Activated CD4-positive, alpha-beta T cell treated with anti-CD3 and anti-CD28 coated beads, Interleukin-2, amount 50 U/mL, for 48 hours (primary cell): ENCODE data around the gene SPTB.
A peak's percentile ranks its signal among the peaks of the same experiment; 100 is the strongest.

Experiments
- DNase-seq, 2 experiments: peaks; one replicate each; pipeline ENCODE4 v3.0.0-alpha.2; 2020

SPTB gene

DNA sequence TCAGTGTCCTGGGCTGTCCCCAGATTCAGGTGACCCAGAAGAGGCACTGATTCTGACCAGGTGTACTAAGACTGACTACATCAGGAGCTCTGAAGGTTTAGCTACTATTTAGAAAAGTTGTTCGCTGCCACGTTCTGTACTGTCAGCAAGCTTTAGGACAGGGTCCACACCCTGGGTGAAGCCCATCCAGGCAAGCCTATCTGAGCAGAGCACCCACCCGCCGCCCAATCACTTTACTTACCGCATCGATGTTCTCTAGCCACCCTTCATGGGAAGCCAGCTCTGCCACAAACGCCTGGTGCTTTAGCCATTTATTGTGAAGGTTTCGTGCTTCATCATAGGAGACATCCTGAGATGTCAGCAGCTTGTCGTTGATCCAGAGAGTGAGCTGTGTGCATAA, 95.7 kb downstream of the SPTB start:
- DNase-seq: no peak

GRCh38 chr14:64782196-64782595, 97.5 kb downstream of the SPTB start:
- DNase-seq: no peak

- no peak for DNase-seq
These were observed 100.2 kb downstream of the SPTB start for GRCh38 chr14:64779472-64779871.

GRCh38 chr14:64778104-64778754, 101.5 kb downstream of the SPTB start:
- DNase-seq: no peak

DNA sequence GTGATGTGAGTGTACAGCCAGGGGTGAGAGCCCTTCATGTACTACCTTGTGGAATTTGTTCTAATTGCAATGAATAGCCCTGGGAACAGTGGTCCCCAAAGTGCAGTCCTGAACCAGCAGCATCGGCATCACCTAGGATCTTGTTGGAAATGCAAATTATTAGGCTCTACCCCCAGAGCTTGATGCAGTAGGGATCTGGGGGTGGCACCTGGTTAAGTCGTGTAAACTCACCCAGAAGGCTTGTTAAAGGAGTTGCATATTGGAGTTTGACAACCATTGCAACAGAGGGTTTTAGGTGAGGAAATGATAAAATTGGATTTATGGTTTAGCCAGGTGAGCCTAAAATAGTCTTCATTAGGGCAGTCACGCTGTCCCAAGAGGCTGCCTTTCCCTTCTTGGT, 102.2 kb downstream of the SPTB start:
- no peak for DNase-seq

- no peak for DNase-seq
These were observed 104.5 kb downstream of the SPTB start for GRCh38 chr14:64775081-64775777.

GRCh38 chr14:64774272-64774671, 105.4 kb downstream of the SPTB start:
- DNase-seq: no peak

DNA sequence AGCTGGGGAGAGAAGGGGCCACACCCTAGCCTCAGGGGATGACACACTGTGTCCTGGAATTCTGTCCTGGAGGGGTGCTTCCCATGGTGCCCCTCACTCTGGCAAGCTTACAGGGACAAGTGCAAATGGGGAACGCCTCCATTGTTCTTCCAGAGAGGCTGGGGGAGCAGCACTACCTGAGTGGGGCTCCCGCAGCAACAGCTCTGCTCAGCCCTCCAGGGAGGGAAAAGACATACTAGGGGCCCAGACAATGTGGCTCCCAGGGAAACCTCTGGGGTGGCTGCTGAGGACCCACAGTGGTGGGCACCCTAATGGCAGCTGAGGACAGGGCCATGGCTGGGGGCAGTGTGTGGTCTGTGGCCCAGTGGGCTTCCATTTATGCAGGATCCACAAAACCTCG, 106.1 kb downstream of the SPTB start:
- no peak for DNase-seq

GRCh38 chr14:64773046-64773445, 106.7 kb downstream of the SPTB start:
- DNase-seq: no peak

DNA sequence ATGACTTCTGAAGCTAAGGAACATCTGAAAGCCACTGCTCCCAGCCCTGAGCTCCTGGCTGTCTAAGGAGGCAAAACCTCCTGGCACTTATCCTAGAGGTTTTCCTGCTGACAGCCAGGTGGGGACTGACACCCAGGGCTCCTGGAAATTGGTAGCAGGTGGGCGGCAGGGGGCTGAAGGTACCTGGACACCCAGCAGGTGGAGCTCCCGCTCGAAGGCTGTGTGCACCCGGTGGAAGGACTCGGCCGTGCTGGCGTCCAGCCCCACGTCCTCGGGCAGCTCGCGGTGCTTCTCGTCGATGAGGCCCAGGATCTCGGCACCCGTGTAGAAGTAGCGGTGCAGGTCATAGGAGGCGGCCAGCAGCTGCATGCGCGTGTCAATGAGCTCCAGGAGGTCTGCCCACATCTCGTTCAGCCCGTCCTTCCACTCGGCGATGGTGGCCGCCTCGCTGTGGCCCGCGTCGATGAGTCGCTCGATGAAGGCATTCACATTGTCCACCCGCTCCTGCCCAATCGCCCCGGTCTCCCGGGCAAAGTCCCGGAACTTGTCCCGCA, 107.2 kb downstream of the SPTB start:
- DNase-seq: no peak

GRCh38 chr14:64771161-64771560, 108.5 kb downstream of the SPTB start:
- no peak for DNase-seq

- DNase-seq: no peak
These were observed 109.0 kb downstream of the SPTB start for GRCh38 chr14:64770751-64771150.

DNA sequence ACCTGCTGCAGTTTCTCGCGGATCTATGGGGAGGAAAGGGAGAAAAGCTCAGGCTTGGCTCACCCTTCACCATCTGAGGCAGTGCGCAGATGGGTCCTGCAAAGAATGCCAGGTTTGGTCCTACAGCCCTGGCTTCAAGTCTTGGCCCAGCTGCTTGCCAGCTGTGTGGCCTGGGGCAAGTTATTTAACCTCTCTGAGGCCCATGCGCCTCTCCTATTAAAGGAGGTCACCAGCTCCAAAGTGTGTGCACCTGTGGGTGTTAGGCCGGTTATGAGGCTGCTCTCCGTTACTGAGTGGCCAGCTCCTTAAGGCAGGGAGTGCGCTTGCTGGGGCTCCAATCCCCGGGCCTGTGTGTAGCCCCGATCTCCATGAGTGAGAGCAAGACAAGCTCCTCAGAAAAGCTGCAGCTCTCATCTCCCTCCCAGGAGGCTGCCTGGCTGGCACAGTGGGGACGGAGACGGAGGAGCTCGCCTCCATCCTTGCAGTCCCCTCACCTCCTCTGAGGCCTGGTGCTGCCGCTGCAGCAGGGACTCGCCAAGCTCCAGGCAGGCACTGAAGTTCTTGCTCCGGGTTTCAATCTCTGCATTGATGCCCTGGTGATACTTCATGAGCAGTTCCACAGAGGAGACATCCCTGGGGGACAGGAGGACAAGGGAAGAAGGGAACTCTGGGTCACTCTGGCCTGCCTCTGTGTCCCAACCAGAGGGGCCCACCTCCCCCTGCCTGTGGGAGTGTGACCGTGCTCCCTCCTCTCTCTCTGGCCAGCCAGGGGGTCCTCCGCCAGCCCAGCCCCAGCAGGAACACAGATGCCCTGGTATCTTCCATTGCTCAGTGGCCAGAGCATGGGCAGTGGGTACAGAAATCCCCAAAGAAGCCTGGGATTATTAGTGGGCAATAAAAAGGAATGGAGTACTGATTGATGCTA, 110.3 kb downstream of the SPTB start:
- no peak for DNase-seq

- no peak for DNase-seq
These were observed 111.2 kb downstream of the SPTB start for GRCh38 chr14:64768401-64769095.

DNA sequence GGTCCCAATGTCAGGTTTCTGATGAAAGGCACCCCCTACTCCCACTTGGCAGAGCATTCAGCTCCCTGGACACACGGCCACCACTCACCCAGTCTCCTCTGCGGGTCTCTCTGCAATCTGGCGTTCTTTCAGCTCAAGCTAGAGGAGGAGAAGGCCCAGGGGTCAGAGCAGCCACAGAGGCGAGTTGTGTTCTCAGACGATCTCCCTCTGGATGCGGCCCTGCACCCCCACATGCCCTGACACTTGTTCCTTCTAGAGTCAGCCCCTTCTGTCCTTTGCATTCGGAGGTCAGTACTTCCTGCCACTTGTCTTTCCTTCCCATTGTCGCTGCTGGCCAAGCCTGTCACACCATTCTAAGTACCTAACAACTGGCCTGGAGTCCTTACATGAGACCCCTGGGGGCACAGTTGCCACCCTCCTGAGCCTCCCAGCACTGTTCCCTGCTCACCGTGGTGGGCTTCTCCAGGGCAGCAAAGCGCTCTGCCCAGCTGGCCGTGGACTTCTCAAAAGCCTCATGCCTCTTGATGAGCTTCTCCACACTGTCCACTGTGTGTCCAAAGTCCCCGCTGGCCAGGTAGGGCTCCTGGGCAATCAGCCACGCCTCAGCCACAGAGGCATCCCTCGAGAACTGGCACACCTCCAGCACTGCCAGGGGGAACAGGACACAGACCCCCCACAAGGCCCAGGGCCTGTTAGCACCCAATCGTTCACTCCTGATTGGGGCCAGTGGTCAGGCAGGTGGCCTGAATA, 112.3 kb downstream of the SPTB start:
- no peak for DNase-seq

DNA sequence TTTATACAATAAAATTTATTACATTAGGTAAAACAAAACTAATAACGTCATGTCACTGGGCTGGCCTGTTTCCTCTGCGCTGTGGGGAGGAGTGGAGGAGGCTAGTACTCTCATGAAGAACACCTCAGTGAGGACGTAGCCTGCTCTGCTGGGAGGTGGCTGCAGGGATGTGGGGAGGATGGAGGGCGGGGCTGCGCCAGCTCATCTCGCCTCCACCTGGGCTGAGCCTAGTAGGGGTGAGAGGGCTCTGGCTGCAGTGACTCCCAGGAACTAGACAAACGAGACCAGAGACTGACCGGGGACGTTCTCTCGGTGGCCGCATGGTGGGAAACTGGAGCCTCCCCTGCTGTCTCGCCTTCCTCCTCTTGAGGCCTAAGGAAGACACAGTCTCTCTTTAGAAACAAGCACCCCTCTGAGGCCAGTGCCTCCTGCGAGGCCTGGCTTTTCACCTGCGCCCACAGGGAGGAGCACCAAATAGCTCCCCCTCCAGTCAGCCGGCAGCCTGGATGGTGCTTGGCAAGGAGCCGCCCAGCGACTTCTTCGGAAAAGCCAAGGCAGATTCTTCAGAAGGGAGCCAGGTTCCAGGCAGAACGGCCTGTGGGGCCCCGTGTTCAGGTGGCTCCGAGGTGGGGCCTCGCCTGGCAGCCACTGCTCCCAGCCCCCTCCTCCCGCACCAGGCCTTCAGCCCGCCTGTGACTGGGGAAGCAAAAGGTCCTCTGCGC, 113.1 kb downstream of the SPTB start:
- DNase-seq: no peak

DNA sequence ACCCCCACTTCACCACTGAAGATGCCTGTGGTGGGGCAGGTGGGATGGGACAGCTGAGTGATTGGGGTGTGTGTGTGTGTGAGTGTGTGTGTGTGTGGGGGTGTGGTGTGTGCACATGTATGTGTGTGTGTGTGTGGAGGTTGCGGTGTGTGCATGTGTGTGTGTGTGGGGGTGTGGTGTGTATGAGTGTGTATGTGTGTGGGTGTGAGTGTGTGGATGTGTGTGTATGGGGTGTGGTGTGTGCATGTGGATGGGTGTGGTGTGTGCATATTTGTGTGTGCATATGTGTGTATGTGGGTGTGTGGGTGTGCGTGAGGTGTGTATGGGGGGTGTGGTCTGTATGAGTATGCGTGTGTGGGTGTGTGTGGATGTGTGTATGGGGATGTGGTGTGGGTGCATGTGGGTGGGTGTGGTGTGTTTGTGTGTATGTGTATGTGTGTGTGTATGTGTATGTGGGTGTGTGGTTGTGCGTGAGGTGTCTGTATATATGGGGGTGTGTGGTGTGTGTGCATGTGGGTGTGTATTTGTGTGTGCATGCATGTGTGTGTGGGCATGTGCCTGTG, 113.9 kb downstream of the SPTB start:
- no peak for DNase-seq

DNA sequence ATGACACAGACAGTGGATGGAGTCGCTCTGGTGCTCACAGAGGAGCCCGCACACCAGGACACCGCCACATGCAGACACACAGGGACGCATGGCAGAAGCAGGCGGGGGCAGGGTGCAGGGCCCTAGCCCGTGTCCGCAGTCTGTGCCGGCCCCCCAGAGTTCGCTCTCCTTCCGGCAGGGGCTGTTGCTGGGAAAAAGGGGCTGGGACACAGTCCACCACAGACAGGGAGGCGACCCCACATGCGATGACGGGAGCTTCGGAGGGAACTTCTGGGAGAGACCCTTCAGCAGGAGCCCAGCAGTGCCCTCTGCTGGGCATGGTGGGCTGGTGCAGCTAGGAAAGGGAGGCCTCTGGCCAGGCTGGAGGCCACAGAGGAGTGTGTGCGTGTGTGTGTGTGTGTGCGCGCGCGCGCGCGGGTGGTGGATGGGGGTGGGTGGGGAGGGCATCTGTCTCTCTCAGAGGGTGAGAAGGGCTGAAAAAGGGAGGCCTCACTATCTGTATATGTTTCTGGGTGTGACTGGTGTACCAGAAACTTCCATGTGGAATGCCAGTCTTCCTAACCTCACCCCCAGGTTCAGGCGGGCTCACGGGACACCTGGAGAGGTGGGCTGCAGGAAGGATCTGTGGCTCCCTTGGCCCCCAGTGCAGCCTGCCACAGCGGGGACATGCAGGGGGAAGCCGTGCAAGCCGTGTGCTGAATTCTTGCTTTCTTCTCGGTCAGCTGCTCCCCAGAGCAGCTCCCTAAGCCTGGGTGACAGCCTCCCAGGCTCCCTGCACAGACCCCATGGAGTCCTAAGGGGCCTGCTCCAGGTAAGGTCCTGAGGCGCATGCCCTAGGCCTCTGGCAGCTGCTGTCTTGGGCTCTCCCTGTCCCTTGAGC, 114.8 kb downstream of the SPTB start:
- peak; percentile 69 to 74 for DNase-seq

DNA sequence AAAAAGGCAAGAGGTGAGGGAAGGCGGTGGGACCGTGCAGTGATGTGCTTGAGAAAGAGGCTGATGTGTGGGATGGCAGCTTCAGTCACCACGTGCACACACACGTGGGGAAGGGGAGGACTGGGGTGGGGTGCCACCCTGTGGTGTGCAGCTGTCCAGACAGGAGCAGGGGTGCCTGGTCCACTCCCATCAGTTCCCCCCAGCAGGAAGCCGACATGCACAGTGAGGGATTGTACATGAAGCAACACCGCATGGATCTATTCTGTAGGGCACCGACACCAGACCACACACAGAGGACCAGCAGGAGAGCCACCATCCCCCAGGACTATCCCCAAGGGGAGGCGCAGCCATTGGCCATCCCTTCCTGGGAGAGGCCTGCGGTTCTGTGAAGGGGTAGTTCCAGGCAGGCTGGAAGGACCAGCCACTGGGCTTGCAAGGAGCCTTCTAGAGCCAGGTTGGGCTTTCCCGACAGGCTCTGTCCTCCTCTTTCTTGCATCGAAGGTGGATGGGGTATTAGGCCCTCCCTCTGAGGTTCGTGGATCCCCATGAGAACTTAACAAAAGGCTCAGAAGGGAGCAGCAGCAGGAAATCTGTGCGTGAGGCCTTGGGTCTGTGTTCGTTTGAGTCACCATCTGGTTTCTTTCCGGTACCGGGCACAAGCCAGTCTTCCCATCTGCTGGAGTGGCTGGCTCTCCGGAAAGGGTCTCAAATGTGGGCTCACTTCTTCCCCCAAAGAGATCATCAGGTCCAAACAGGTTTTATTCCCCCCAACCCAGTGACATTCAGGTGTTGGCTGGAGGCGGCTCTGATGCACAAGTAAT, 115.7 kb downstream of the SPTB start:
- DNase-seq: no peak
